ENCODE results near the gene SLC24A4. TPM values are rescaled to one million over a fixed set of nuclear protein-coding genes. Genes with fewer than 3 reads are reported as not detected.

SLC24A4 gene
- total RNA-seq, 1 donor from 2014 or later: not detected

- Histone ChIP-seq H3K9me3 (no peaks in the 10 kb centered on the region), H3K4me3 (no peak overlapping the region), H3K4me1 (peaks cover 0 to 14% of the 10 kb centered on the region in 2 donors), H3K27me3 (no peaks in the 10 kb centered on the region), H3K27ac (no peak overlapping the region), H3K36me3 (no peaks in the 10 kb centered on the region)
- intact Hi-C loops (cut with DNase I): no loop called here
- no peak for TF ChIP-seq CTCF (IDR thresholded peaks at IDR 0.05)
- DNase-seq (ENCODE audit: low spot score in 2 of 2): no peak
These were observed 201.7 kb downstream of the SLC24A4 start for GRCh38 chr14:92524602-92525185.

GRCh38 chr14:92525322-92526095 is 202.5 kb downstream of the SLC24A4 start:
- no peaks in the 10 kb centered on the region for H3K9me3 ChIP-seq
- peak overlapping the region in 1 of 2 donors; percentile 23 for H3K27ac ChIP-seq
- no peak for TF ChIP-seq CTCF (IDR thresholded peaks at IDR 0.05)
- DNase-seq (ENCODE audit: low spot score in 2 of 2): no peak
- intact Hi-C loops (cut with DNase I): no loop called here
- no peaks in the 10 kb centered on the region for H3K36me3 ChIP-seq
- no peak overlapping the region for H3K4me3 ChIP-seq
- no peaks in the 10 kb centered on the region for H3K27me3 ChIP-seq
- peaks cover 0 to 13% of the 10 kb centered on the region in 2 donors for H3K4me1 ChIP-seq

- DNase-seq (ENCODE audit: low spot score in 2 of 2): no peak
- Histone ChIP-seq H3K4me1 (peaks cover 3 to 16% of the 10 kb centered on the region in 2 donors), H3K27ac (no peak overlapping the region), H3K9me3 (no peaks in the 10 kb centered on the region), H3K36me3 (no peaks in the 10 kb centered on the region), H3K27me3 (no peaks in the 10 kb centered on the region), H3K4me3 (no peak overlapping the region)
- intact Hi-C loops (cut with DNase I): no loop called here
- no peak for TF ChIP-seq CTCF (IDR thresholded peaks at IDR 0.05)
These were observed 204.8 kb downstream of the SLC24A4 start for GRCh38 chr14:92527721-92528120.

GRCh38 chr14:92528486-92529100 is 205.6 kb downstream of the SLC24A4 start:
- no peaks in the 10 kb centered on the region for H3K9me3 ChIP-seq
- no peak for TF ChIP-seq CTCF (IDR thresholded peaks at IDR 0.05)
- H3K27me3 ChIP-seq: no peaks in the 10 kb centered on the region
- no peak overlapping the region for H3K27ac ChIP-seq
- no peaks in the 10 kb centered on the region for H3K36me3 ChIP-seq
- H3K4me3 ChIP-seq: no peak overlapping the region
- H3K4me1 ChIP-seq: peaks cover 5 to 14% of the 10 kb centered on the region in 2 donors
- intact Hi-C loops (cut with DNase I): no loop called here
- DNase-seq (ENCODE audit: low spot score in 2 of 2): no peak

- Histone ChIP-seq H3K4me3 (no peak overlapping the region), H3K9me3 (no peaks in the 10 kb centered on the region), H3K4me1 (peaks cover 5 to 8% of the 10 kb centered on the region in 2 donors), H3K36me3 (no peaks in the 10 kb centered on the region), H3K27me3 (no peaks in the 10 kb centered on the region), H3K27ac (no peak overlapping the region)
- no peak for TF ChIP-seq CTCF (IDR thresholded peaks at IDR 0.05)
- DNase-seq (ENCODE audit: low spot score in 2 of 2): no peak
- intact Hi-C loops (cut with DNase I): no loop called here
These were observed 206.9 kb downstream of the SLC24A4 start for GRCh38 chr14:92529903-92530302.
